Adrenal gland (tissue), 12 donors: ENCODE data around the gene MAPKBP1. TPM values are rescaled to one million over a fixed set of nuclear protein-coding genes. Genes with fewer than 3 reads are reported as not detected.

Source experiments
- DNase-seq, 7 donors: peaks; one replicate each; pipeline ENCODE4 v3.0.0-alpha.2; 2019 to 2020
- H3K27ac ChIP-seq, 5 donors: fragments of 200-600 bp; sonication (generic) in 4 of 5; 1 replicate in 3 of 5; 2 replicates in 2 of 5; pipeline versions ENCODE4 v1.5.1 to v1.8.0; 2016 to 2020; ENCODE audit warnings: mild to moderate bottlenecking in 1 of 5
- H3K27me3 ChIP-seq: fragments of 200-600 bp; 2 replicates; pipeline ENCODE4 v1.8.0; 2021
- H3K36me3 ChIP-seq, 2 donors: fragments of 200-600 bp; replicated peaks in 1 of 2; 1 replicate in 1 of 2; 2 replicates in 1 of 2; pipeline versions ENCODE4 v1.5.1 to v1.8.0; 2018 to 2022
- H3K4me1 ChIP-seq, 2 donors: fragments of 200-600 bp; replicated peaks in 1 of 2; 1 replicate in 1 of 2; 2 replicates in 1 of 2; pipeline versions ENCODE4 v1.5.1 to v1.8.0; 2018 to 2021
- H3K4me3 ChIP-seq, 4 donors: fragments of 200-600 bp; sonication (generic) in 3 of 4; one replicate each; pipeline ENCODE4 v1.5.1; 2016 to 2018
- H3K9me3 ChIP-seq, 3 donors: fragments of 200-600 bp; sonication (generic) in 1 of 3; replicated peaks in 1 of 3; 1 replicate in 2 of 3; 2 replicates in 1 of 3; pipeline versions ENCODE4 v1.5.1 to v1.8.0; 2016 to 2021
- POLR2A ChIP-seq, 2 donors: fragments of 450-650 bp; IDR thresholded peaks; one replicate each; pipeline ENCODE4 v1.6.1; 2017; ENCODE audit warnings: antibody characterized with exemption in 2 of 2, mild to moderate bottlenecking in 2 of 2, moderate library complexity in 1 of 2
- WGBS, 4 donors: extraction: QIAGEN DNeasy Blood & Tissue Kit in 2 of 4; methylation state at CpG; one replicate each; pipeline versions ENCODE4 v1.1.5 to v1.1.7; 2013 to 2017; 5-methylcytosine and 5-hydroxymethylcytosine counted together
- intact Hi-C, 2 donors: fragments of 100-400 bp; cut with DNase I; formaldehyde crosslinking; loops; one replicate each; pipeline versions ENCODE4 v1.14.1 to v1.15.0; 2022 to 2023
- polyA plus RNA-seq, 3 donors: library from polyadenylated mRNA; stranded (reverse); fragments of 200-250 nt in 2 of 3; fragments of 350-450 nt in 1 of 3; fragmentation: Illumina TruSeq in 1 of 3; extraction: RNeasy Lipid Tissue Mini Kit (QIAGEN cat#74804) in 1 of 3; gene quantifications; one replicate each; pipeline ENCODE4 v1.2.3, GENCODE V29; 2013 to 2014
- total RNA-seq, 9 donors: library from RNA; depleted of rRNA in 4 of 9; stranded (reverse); fragments of >200 nt in 4 of 9; fragments of 120-200 nt in 1 of 9; fragmentation: NEBNext Ultra II Directional in 1 of 9; extraction: Animal tissue kit (Norgen Biotek cat#: 25700) in 1 of 9; gene quantifications; one replicate each; pipeline versions ENCODE4 v1.1.0 to v1.2.4, GENCODE V29; 2013 to 2023
- TF ChIP-seq, protein P1 (sequence below), 6 experiments: fragments of 450-650 bp in 4 of 6; fragments of 200-600 bp in 2 of 6; sonication (generic) in 1 of 6; IDR thresholded peaks; 1 replicate in 5 of 6; 2 replicates in 1 of 6; pipeline versions ENCODE4 v1.5.1 to v1.8.0; 2016 to 2021; ENCODE audit warnings: antibody characterized with exemption in 6 of 6, mild to moderate bottlenecking in 2 of 6, moderate library complexity in 1 of 6
- donor health status: healthy with polysubstance abuse.
- donor health status: Bipolar disorder and iron deficiency.
- donor health status: DM: yes; HTN: yes; CAD: no.
- donor health status: DM: no; HTN: no; CAD: no.
- donor health status: DM: no; HTN: no; CAD: no.
- donor health status: DM: yes; HTN: yes; CAD: no.

The MAPKBP1 gene
- total and polyA plus RNA-seq, 12 donors = 10.1 to 60.7 (median 22.8) TPM

- H3K9me3 ChIP-seq = no peaks in the 10 kb centered on the region
- intact Hi-C loops = no loop called here
- no peak for DNase-seq
- 90 to 96% (median 96%) methylated on average over 2 to 9 of the region's 9 CpGs for WGBS, 4 donors
- H3K27me3 ChIP-seq = no peaks in the 10 kb centered on the region
- no peak for TF ChIP-seq POLR2A (IDR thresholded peaks at IDR 0.05)
- TF ChIP-seq, protein P1, sequence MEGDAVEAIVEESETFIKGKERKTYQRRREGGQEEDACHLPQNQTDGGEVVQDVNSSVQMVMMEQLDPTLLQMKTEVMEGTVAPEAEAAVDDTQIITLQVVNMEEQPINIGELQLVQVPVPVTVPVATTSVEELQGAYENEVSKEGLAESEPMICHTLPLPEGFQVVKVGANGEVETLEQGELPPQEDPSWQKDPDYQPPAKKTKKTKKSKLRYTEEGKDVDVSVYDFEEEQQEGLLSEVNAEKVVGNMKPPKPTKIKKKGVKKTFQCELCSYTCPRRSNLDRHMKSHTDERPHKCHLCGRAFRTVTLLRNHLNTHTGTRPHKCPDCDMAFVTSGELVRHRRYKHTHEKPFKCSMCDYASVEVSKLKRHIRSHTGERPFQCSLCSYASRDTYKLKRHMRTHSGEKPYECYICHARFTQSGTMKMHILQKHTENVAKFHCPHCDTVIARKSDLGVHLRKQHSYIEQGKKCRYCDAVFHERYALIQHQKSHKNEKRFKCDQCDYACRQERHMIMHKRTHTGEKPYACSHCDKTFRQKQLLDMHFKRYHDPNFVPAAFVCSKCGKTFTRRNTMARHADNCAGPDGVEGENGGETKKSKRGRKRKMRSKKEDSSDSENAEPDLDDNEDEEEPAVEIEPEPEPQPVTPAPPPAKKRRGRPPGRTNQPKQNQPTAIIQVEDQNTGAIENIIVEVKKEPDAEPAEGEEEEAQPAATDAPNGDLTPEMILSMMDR (IDR thresholded peaks at IDR 0.05) = no peak
- no peak overlapping the region for H3K27ac ChIP-seq
- peaks cover 4 to 8% of the 10 kb centered on the region in 2 donors for H3K4me1 ChIP-seq
- no peaks in the 10 kb centered on the region for H3K36me3 ChIP-seq
- H3K4me3 ChIP-seq = no peak overlapping the region
Observed at GRCh38 chr15:41872166-41872747, 98.0 kb downstream of the MAPKBP1 start.

DNA sequence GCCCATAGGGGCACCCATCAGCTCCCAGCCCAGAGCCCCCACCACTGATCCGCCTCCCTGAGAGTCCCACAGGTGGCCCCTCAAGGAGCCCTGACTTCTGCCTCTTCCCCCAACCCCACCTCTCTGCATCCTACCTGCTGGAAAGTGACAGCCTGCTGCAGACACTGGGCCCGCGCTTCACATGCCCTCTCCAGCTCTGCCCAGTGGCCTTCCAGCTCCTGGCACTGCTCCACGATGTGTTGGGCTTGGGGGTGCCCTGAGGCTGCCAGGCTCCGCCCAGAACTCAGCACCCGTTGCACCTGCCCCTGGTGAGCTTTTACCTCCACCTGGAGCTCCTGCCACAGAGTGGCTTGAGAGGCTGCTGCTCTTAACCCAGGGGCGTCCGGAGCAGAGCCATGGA, 99.4 kb downstream of the MAPKBP1 start:
- 84 to 100% (median 91%) methylated on average over 3 to 8 of the region's 8 CpGs for WGBS, 4 donors
- Histone ChIP-seq H3K9me3 (no peaks in the 10 kb centered on the region), H3K4me1 (peaks cover 4 to 8% of the 10 kb centered on the region in 2 donors), H3K27ac (no peak overlapping the region), H3K27me3 (no peaks in the 10 kb centered on the region), H3K36me3 (no peaks in the 10 kb centered on the region), H3K4me3 (no peak overlapping the region)
- TF ChIP-seq, protein P1 (IDR thresholded peaks at IDR 0.05) = no peak
- TF ChIP-seq POLR2A (IDR thresholded peaks at IDR 0.05) = no peak
- intact Hi-C loops = no loop called here
- DNase-seq = no peak

- Histone ChIP-seq H3K27me3 (no peaks in the 10 kb centered on the region), H3K4me3 (no peak overlapping the region), H3K4me1 (peaks cover 4 to 8% of the 10 kb centered on the region in 2 donors), H3K27ac (no peak overlapping the region), H3K9me3 (no peaks in the 10 kb centered on the region), H3K36me3 (no peaks in the 10 kb centered on the region)
- 90 to 97% (median 92%) methylated on average over 4 to 12 of the region's 12 CpGs for WGBS, 4 donors
- no peak for DNase-seq
- no peak for TF ChIP-seq POLR2A (IDR thresholded peaks at IDR 0.05)
- TF ChIP-seq, protein P1 (IDR thresholded peaks at IDR 0.05) = no peak
- intact Hi-C loops = no loop called here
Observed at GRCh38 chr15:41874736-41875135, 100.5 kb downstream of the MAPKBP1 start.

GRCh38 chr15:41876007-41876406, 101.7 kb downstream of the MAPKBP1 start:
- DNase-seq = no peak
- H3K4me3 ChIP-seq = no peak overlapping the region
- TF ChIP-seq, protein P1 (IDR thresholded peaks at IDR 0.05) = no peak
- TF ChIP-seq POLR2A (IDR thresholded peaks at IDR 0.05) = no peak
- no peaks in the 10 kb centered on the region for H3K27me3 ChIP-seq
- intact Hi-C loops = no loop called here
- peaks cover under 1 to 2% of the 10 kb centered on the region in 2 donors for H3K4me1 ChIP-seq
- H3K9me3 ChIP-seq = no peaks in the 10 kb centered on the region
- no peak overlapping the region for H3K27ac ChIP-seq
- no peaks in the 10 kb centered on the region for H3K36me3 ChIP-seq
- WGBS, 4 donors = 78 to 88% (median 80%) methylated on average over 12 to 13 of the region's 13 CpGs
